NCI-H524 (cell line): ENCODE results near the gene KMT2B.

ENCODE experiments used
- DNase-seq, 2 experiments: peaks; one replicate each; lab custom pipeline; 2025; lab: John Stamatoyannopoulos, UW

The KMT2B gene

DNA sequence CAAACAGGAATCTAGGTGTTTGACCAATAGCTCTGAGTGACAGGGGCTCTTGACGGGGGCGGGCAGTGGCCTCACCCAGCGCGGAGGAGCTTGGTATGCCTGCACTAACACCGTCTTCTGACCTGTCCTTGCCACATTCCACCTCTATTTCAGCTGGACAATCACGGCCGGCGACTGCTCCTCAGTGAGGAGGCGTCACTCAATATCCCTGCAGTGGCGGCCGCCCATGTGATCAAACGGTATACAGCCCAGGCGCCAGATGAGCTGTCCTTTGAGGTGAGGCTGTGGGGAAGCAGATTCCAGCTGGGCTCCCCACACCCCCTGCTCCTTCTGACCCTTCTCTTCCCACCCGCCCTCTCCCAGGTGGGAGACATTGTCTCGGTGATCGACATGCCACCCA, 62.3 kb downstream of the KMT2B start:
- no peak for DNase-seq

DNA sequence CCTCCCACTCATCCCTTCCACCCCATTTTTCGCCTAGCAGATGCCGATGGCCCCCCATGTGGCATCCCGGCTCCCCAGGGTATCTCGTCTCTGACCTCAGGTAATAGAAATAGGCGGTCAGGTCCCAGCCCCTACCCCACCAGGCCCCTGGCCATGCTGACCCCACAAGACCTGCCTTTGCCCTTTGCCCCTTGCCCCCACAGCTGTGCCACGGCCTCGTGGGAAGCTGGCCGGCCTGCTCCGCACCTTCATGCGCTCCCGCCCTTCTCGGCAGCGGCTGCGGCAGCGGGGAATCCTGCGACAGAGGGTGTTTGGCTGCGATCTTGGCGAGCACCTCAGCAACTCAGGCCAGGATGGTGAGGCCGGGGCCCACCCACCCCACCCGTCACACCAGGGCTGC, 62.9 kb downstream of the KMT2B start:
- no peak for DNase-seq

DNA sequence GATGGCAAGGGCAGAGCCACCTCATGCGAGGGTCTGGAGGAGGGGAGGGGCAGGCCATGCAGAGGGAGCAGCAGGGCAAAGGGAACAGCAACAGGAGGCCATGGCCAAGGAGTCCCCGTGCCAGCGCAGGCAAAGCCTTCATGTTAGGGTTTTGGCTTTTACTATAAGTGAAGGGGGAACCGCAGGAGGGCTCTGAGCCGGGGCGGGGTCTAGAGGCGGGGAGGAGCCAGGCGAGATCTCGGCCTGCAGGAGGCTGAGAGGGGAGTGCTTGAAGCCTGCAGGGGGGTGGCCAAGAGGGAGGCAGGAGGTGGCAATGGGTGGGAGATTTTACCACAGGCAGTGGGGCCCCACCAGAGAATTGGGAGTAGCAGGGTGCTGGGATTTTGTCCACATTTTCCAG, 63.8 kb downstream of the KMT2B start:
- DNase-seq, result no peak

DNA sequence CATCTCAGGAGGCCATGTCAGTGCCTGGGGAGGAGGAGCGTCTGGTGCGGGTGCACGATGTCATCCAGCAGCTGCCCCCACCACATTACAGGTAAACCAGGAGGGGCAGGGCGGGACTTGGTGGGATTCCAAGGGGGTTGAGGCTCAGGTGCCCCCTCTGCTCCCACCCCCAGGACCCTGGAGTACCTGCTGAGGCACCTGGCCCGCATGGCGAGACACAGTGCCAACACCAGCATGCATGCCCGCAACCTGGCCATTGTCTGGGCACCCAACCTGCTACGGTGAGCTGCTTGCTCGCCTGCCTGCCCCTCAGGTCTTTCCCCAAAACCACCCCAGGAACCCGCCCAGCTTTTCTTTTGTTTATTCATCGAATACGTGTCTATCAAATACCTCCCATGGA, 64.8 kb downstream of the KMT2B start:
- DNase-seq, result no peak

DNA sequence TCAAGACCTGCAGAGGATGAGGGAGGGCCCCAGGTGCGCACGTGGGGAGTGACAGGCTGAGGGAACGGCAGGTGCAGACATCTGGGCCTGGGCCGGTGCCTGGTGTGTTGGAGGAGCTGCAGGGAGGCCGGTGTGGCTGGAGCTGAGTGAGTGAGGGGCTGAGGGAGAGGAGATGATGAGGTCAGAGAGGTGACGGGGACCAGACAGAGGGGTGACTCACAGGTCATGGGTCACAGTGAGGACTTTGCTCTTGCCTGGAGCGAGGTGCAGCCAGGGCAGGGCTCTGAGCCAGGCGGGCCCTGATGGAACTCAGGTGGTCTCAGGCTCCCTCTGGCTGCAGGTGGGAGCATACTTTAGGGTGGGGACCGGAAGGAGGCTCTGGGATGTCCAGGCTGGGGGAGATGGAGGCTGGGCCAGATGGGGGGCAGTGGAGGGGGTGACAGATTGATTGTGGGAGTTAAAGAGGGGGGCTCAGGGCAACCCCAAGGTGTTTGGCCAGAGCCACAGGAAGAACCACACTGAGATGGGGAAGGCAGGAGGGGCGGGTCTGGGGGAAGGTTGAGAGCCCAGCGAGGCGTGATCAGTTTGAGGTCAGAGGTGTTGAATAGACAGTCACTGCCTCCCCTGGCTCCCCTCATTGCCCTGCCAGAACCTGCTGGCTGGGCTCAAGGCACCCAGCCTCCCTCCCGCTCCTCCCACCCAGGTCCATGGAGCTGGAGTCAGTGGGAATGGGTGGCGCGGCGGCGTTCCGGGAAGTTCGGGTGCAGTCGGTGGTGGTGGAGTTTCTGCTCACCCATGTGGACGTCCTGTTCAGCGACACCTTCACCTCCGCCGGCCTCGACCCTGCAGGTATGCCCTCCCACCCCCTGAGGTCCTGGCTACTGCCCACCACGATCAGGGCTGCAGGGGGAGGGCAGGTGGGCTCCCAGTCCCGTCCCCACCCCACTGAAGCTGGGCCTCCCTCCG, 65.9 kb downstream of the KMT2B start:
- DNase-seq, result no peak

DNA sequence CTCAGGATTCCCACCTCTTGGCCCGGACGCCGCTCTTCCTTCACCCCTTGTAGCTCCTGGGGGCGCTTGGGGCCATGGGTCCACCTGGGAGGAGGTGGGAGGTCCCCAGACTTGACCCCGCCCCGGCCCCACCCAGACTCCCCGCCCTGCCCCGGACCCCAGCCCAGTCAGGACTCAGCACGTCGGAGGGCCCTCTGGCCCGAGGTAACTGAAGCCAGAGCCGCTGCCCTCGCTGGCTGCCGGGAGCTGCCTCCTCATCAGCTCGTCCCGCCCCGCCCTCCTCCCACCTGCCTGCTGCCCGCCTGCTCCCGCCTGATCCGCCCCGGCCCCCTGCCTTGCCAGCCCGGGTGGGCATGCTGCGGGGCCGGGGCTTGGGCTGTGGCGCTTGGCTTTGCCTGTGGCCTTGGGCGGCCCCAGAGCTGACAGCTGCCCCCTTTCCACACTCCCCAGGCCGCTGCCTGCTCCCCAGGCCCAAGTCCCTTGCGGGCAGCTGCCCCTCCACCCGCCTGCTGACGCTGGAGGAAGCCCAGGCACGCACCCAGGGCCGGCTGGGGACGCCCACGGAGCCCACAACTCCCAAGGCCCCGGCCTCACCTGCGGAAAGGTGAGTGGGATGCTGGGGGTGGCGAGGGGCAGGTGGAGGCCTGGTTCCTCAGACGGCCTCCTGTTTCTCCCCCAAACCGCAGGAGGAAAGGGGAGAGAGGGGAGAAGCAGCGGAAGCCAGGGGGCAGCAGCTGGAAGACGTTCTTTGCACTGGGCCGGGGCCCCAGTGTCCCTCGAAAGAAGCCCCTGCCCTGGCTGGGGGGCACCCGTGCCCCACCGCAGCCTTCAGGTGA, 66.9 kb downstream of the KMT2B start:
- DNase-seq, result no peak

DNA sequence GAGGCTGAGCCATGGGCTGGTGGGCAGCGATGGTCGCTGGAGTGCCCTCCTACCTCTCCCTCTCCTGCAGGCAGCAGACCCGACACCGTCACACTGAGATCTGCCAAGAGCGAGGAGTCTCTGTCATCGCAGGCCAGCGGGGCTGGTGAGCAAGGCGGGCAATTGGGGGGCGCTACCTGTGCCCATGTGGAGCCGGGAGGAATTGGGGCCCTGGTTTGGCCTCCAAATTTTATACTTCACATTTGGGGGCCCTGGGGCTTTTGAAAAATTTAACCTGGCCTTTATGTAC, 67.5 kb downstream of the KMT2B start:
- DNase-seq, result no peak

DNA sequence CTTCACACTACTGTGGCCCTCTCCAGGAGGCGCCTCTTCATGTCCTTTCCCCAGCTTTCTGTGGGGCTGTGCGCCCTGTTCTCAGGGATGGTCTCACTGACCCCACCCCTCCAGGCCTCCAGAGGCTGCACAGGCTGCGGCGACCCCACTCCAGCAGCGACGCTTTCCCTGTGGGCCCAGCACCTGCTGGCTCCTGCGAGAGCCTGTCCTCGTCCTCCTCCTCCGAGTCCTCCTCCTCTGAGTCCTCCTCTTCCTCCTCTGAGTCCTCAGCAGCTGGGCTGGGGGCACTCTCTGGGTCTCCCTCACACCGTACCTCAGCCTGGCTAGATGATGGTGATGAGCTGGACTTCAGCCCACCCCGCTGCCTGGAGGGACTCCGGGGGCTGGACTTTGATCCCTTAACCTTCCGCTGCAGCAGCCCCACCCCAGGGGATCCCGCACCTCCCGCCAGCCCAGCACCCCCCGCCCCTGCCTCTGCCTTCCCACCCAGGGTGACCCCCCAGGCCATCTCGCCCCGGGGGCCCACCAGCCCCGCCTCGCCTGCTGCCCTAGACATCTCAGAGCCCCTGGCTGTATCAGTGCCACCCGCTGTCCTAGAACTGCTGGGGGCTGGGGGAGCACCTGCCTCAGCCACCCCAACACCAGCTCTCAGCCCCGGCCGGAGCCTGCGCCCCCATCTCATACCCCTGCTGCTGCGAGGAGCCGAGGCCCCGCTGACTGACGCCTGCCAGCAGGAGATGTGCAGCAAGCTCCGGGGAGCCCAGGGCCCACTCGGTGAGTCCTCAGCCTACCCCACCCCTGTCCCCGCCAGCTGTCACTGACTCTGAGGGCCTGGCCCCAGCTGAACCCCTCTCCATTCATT, 68.7 kb downstream of the KMT2B start:
- DNase-seq, result peak in 1 of 2 experiments; percentile 29

DNA sequence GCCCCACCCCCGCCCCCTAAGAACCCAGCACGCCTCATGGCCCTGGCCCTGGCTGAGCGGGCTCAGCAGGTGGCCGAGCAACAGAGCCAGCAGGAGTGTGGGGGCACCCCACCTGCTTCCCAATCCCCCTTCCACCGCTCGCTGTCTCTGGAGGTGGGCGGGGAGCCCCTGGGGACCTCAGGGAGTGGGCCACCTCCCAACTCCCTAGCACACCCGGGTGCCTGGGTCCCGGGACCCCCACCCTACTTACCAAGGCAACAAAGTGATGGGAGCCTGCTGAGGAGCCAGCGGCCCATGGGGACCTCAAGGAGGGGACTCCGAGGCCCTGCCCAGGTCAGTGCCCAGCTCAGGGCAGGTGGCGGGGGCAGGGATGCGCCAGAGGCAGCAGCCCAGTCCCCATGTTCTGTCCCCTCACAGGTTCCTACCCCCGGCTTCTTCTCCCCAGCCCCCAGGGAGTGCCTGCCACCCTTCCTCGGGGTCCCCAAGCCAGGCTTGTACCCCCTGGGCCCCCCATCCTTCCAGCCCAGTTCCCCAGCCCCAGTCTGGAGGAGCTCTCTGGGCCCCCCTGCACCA, 69.5 kb downstream of the KMT2B start:
- no peak for DNase-seq
